Placental pericyte (primary cell): ENCODE measurements around the gene PAX8. TPM values are rescaled to one million over a fixed set of nuclear protein-coding genes. Genes with fewer than 3 reads are reported as not detected.

Experiments used
- total RNA-seq: library from RNA; depleted of rRNA; stranded (reverse); fragments of >200 nt; gene quantifications from 2 replicates; pipeline ENCODE4 v1.2.3, GENCODE V29; 2012

Gene PAX8
- 2.9 and 3.1 TPM in 2 replicates for total RNA-seq

DNA sequence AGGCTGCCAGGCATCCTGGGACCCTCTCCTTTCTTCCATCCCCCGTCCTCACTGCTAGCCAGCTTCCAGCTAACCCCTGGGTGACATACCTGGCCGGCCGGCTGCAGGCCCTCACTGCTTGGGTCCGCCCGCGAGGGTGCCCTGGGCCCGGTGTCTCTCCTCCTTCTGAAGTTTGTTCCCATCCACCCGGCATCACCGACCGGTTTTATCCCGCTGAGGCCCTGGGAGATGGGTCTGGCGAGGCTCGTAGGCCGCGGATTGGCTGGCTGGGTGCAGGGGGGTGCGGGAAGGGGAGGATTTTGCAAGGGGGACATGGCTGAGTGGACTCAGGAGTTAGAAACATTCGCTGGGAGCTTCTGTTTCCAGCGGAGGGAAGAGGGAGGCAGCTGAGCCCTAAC, at the start of gene PAX8:
Gene PAX8 (minus strand): TSS at position 180 of the 398 bp plus-strand sequence. CDS start 527 bp downstream, outside the sequence.

DNA sequence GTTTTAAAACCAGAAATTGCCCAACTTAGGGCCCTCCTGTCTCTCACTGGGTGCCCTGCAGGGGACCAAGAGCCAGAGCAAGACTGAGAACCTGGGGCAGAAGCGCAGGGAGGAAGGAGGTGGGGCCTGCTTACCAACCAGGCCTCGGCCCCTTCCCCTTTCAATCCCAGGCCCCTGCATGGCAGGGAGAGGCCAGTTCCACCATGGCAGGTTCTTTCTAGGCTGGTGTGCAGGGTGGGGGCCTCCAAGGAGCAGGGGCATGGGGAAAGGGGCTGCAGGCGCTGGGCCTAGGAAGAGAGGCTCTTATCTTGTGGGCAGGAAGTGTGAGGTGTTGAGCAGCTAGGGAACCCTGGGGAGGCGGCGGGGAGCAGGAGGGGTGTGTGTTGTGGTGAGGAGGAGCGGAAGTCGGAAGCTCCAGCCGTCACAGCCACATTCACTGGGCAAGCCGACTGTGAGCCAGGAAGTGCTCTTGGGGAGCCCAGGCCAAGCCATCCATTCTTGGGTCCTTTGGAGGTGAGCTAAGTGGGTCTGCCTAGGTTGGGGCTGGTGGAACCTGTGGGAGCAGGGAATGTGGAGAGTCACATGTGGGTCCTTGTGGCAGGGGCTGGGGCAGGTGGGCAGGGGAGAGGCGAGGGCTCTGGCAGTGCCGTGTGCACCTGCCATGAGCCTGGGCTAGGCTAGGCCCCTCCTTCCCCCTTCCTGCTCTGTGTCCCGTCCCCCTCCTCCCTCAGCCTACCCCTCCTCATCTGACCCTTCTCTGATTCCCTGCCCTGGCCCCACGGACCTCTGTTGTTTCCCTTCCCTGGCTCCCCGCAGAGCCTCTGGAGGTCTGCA, 105.0 kb downstream of the PAX8 start, which contains the start of gene PSD4:
Gene PSD4 (plus strand): TSS at position 430 of the 834 bp plus-strand sequence. CDS start 8,486 bp downstream, outside the sequence.

Other genes with a start within 250 kb of the PAX8 start
- gene IL36B, start 226.1 kb downstream of the PAX8 start, total RNA-seq: 0.14 TPM in 1 of 2 replicates, not detected in the other
- under 0.01 TPM in 1 of 2 replicates, not detected in the other for gene IL36RN, start 219.7 kb downstream of the PAX8 start, total RNA-seq
- not detected in 2 replicates for gene IL1F10, start 211.0 kb downstream of the PAX8 start, total RNA-seq
- 0.14 TPM in 1 of 2 replicates, not detected in the other for gene IL1RN, start 151.3 kb downstream of the PAX8 start, total RNA-seq
- gene PSD4, start 105.0 kb downstream of the PAX8 start, total RNA-seq: 0.66 and 1.1 TPM in 2 replicates
- gene ZNG1B, start 158.8 kb upstream of the PAX8 start, total RNA-seq: 21.3 and 24.7 TPM in 2 replicates
- gene FOXD4L1, start 219.7 kb upstream of the PAX8 start, total RNA-seq: under 0.01 and 0.14 TPM in 2 replicates